NCI-H1092 (cell line): Measurements from ENCODE around the gene CDH4.
"Not testable (repeated sequence)": the region's sequence is repeated elsewhere in the genome, so short reads cannot be mapped to it uniquely, and the experiment has no call there.

Experiments used
- DNase-seq: peaks from one replicate; lab custom pipeline; 2025; lab: John Stamatoyannopoulos, UW

CDH4 gene

DNA sequence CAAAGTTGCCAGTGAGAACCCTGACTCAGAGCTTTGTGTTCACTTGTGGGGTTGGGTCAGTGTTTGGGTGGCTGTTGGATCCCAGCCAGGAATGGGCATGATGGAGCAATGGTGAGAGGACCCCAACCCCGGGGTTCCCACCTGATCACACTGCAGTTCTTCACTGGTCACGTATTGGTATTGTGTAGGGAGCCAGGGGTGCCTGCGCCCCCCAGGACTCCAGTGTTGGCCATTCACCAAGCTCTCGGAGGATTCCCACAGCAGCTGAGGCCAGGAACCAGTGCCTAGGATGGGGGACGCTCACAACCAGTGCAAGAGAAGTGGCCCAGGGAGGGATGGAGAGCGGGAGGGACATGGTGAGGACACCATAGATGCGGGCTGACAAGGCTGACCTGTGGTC lies 207.2 kb downstream of the CDH4 start:
- no peak for DNase-seq

DNA sequence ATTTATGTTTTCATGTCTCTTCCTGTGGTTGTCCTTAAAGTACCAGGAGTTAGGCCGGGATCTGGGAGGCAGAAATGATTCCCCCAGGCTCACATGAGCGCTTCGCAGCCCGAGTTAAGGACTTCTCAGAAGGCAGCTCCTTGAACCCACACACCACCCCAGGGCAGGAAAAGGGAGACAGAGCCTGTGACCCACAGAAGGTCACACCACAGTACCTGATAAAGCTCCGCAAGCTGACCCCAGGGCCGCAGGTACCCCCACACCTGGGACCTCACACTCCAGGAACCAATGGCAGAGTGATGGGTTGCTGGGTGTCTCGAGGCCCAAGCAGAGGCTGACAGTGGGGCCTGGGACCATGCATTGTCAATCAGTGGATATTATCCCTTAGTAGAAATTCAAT lies 207.6 kb downstream of the CDH4 start:
- DNase-seq = no peak

DNA sequence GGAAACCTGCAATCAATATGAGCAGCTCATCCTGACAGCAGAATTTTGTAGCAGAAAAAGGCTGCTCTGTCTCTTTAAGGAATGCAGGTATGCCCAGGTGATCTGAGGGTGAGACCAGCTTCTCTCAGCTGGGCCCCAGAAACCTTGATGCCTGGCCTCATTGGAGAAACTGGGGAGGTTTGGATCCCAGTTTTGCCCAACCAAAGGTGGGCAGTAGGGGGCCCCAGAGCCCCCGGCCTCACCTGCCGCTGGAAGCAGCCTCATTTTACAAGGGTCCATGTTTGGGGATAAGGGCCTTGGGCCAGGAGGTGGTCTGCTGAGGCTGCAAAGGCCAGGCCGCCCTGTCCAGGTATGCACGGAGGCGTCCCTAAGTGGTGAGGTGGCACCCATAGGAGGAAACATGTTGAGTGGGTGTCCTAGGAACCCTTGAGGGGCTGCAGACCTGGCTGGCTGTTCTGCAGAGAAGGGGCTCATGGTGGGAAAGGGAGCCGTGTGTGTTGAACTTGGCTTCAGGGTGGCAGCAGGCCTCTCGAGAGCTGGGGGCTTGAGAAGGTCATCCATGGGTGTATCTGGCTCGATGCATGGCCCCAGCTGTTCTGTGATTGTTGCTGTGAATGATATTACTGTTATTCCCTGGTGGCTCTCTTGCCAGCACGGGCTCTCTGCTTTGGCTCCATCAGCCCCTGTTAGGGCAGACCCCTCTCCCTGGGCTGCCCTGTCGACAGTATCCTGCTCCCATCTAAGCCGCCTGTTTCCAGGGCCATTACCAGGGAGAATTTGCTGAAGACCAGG lies 208.4 kb downstream of the CDH4 start:
- no peak for DNase-seq

DNA sequence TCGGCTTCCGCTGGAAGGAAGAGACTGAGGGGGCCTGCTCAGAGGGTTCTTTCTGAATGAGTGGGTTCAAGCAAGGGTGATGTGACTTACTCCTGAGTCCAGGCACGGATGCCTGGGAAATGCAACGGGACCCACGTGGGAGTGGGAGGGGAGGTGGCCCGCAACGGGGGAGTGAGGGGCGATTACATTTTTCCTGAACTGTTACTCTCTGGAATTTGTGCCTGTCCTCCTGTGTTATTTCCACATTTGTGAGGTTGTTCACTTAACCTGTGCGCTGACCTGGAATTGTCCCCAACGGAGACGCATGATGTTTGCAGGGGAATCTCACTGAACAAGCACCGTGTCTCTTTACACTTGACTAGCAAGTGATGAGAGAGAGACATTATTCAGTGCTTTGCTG lies 209.4 kb downstream of the CDH4 start:
- DNase-seq = no peak

DNA sequence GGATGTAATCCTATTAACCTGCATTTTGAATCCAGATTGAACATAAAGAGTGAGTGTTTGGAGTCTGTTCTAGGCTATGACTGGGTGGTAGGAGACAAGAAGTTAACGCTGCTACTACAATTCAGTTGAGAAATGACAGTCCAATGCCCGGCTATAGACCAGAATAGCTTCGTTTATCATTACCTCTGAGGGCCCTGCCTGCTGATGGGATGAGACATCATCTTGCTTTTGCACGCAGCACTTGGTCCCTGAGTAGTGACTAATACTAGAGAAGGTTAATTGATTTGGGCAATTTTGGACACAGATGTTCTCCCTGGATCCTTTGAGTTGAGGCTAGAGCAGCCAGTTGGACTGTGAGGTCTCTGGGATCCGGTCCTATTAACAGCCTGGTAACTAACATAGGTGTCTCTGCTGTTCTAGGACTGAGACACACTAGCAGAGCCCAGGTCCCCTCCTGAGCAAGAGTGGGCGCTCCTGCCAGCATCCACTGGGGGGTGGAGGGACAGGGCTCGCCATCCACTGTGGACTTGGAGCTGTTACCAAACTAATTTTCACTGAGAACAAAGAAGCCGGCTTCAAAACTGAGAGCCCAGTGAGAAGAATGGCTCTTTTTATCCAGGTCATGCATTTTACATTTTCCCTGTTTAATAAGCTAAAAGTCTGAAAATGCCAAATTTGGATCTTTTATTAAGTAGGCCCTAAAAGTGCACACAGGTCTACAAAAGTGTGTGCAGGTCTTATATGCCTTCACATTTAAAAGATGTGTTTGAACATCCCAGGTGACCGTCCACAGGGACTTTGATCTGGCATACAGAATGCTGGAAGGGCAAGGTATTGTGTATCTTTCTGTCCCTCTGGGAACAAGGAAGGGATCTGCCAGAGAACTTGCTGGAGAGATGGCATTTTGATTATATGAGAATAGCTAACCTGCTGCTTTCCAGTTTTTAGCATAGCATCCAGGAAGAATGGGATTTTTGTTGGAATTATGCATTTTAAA lies 212.5 kb downstream of the CDH4 start:
- DNase-seq = no peak

DNA sequence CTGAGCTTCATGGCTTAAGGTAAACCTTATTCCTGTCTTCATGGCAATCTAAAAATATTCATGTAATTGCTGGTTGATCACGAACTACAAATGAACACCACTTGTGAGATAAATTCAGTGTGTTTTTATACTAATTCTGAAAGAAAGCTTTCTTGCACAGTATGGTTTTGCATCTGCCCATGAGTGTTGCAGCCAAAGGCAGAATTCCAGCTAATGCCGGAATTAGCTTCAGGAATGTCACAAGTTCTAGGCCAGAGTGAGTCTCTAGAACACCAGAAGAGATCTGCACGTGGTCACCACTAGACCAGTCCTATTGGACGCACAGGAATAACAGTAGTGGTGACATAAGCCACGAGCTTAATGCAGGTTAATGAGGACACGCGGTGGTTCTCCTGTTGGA lies 223.7 kb downstream of the CDH4 start:
- no peak for DNase-seq

DNA sequence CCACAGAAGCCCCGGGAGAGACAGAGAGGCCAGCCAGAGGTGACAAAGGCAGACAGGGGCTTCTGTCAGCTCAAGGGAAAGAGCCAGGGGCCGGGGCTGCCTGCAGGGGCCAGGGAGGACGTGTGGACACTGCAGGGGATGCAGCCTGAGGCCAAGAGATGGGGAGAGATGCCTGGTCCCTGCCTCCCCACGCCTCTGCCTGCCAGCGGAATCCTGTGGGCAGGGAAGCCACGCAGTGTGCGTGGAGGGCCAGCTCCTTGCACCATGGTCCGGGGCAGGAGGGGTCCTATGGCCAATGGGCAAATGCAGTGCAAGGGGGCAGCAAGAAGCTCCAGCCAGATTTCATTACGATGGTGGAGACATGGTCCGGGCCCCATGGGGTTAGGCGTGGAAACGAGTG lies 224.9 kb downstream of the CDH4 start:
- no peak for DNase-seq

DNA sequence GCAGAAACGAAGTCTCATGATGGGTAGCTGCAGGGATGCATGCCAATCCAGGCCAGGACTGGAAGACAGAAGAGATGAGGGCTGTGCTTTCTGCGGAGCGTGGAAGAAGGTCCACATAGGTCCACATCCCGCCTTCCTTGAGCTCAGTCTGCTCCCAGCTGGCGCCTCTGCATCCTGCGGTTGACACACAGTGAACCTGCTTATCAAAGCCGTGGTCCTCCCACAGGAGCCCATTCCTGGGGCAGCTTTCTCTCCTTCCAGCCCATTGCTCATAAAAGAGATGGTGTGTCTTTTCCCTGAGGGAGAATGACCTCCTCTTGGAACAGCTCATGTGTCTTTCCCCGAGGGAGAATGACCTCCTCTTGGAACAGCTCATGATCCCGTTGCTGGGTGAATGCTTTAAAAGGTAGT lies 225.4 kb downstream of the CDH4 start:
- no peak for DNase-seq

DNA sequence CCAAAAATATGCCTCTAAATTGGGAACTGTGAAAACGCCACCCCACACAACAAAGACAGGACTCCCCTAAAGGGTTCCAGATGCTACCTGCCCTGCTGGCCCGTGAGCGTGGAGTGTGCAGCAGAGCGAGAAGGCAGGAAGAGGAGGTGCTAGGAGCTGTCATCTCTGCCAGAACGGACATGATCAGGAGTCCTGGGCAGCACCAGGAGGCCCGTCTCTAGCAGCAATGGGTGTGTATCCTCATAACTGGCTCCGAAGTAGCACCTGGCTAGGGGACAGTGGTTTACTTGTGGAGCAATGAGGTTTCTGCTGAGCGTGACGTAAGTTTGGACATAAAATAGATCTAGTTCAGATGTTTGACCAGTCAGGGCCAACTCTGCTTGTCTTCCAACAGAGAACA lies 226.0 kb downstream of the CDH4 start:
- no peak for DNase-seq

DNA sequence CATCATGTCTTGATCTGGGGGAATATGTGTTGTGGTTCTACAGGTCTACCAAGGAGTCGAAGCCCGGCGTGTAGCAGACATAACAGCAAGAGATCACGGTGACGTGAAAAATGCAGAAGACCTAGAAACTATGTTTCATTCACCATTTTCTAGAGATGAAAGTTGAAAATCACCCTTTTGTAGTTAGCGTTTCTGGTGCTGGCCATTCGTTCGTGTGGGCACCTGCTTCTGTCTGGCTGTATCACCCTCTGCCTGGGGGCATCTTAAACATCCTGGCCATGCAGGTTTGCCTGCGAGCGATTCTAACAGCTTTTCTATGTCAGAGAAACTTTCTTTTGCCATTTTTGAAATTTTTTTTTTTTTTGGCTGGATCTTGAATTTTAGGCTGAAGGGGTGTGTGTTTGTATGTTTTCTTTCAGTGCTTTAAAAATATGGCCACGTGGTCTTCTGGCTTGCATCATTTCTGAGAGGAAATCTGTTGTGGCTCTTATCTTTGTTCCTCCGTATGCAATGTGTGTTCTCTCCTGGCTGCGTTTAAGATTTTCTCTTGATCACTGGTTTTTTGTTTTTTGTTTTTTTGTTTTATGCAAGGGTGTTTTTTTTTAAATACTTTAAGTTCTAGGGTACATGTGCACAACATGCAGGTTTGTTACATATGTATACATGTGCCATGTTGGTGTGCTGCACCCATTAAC lies 226.7 kb downstream of the CDH4 start:
- DNase-seq = no peak

DNA sequence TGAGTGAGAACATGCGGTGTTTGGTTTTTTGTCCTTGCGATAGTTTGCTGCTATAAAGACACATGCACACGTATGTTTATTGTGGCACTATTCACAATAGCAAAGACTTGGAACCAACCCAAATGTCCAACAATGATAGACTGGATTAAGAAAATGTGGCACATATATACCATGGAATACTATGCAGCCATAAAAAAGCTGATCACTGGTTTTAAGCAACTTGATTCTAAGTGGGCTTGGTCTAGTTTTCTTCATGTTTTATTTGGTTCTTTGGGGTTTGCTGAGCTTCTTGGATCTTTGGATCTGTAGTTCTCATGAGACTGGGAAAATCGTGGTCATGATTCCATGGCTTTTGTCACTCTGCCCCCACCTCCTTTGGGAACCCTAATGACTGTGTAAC lies 227.4 kb downstream of the CDH4 start:
- not testable (repeated sequence) for DNase-seq

DNA sequence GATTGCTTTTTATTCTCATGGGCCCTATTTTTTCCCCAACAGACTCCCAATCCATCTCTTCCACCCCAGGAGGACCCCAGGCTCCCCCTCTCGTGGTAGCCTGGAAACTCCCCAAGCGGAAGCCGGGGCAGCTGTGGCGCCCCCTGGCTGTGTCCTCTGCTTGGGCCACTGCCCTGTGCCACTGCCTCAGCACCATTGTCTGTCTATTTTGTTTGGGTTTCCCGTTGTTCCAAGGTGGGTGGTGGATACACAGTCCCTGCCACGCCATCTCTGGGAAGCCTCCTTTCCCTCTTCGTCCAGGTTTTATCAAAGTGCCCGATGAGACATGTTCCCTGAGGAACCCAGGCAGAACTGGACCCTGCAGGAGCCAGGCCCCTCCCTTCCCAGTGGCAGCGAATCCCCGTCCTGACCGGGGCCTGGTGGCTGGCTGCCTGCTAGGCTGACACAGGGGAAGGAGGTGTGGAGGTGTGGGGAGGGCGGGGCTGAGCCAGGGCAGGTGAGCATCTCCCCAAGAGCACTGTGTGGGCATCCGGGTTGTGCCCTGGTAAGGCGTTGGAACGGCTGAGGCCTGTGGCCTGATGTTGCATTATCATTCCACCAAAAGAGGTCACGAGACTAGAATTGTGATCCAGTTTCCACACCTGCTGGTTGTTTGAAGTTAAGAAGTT lies 228.2 kb downstream of the CDH4 start:
- DNase-seq = no peak

DNA sequence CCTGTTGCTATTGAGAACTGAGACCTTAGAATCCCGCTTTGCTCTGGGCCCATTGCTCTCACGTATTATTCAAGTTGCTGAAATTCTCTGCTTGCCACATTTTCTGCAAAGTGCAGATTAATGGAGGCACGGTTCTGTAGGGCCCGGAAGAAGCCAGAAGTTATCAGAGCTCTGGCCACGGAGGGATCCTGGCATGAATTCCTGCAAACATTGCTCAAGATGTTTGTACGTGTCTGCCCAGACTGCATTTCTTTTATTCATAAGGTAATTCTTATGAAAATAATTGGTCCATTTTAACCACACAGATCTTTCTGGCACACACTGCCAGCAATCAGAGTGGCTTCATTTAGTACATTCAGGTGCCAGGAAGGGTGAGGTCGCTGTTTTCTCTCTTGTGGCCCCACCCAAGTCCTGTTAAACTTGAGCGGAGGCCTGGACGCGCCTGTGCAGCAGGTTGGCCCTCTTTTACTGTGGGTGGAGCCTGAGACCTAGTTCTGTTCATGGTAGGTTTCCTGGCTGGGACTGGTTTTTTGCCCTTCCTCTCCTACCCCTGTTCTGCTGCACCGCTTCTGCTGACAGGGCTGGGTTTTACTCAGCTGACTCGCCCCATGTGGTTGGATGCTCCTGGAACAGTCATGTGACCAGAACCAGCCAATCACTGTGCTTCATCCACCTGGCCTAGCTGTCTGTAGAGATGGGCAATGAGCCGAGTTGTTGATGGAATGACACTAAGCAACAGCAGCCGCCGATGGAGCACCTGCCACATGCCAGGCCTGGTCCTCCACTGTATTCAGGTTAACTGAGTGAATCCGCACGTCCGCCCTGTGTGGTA lies 230.2 kb downstream of the CDH4 start:
- DNase-seq = no peak

DNA sequence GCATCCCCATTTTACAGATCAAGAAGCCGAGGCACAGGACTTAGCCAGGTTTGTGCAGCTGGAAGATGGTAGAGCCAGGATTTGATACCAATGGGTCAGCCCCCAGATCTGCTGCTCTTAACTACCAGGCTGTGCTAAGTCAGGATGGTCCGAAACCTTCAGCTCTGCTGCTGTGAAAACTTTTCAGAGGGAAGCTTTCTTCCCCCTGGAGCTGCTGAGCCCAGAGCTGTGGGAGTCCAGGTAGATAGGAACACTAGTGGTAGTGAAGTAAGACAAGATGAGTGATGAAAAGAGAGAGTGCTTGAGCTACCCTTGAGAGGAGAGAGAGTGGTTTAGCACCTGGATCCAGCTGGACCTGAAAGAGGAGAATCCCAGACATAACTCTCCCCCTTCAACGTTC lies 230.8 kb downstream of the CDH4 start:
- no peak for DNase-seq

DNA sequence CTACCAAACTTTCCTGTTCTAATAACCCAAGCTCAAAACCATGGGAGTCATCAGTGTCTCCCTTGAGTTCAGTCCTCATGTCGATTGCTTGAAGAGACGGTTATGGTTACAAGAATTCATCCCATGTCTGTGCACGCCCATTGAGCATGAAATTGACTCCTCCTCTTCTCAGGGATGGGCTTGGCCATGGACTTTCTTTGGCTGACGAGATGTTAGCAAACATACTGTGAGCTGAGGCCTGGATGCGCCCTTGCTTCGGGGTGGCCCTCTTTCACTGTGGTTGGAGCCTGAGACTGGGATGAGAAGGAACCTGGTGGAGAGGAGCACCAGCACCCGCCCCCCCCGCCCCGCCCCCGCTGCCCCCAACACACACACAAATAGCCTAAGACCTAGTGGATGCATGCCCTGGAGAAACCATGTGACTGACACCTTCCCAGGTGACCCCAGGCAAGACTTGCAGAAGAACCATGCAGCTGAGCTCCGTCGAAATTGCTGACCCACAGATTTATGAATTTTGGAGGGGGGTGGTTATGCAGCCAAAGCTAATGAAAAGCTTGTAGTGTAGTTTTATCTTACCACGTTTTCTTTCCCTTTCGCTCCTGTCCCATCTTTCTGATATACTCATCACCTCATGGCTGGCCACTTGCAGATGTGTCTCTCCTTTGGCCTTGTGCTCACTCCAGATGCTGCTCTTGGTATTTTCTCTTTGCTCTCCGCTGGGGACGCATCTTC lies 231.4 kb downstream of the CDH4 start:
- no peak for DNase-seq

DNA sequence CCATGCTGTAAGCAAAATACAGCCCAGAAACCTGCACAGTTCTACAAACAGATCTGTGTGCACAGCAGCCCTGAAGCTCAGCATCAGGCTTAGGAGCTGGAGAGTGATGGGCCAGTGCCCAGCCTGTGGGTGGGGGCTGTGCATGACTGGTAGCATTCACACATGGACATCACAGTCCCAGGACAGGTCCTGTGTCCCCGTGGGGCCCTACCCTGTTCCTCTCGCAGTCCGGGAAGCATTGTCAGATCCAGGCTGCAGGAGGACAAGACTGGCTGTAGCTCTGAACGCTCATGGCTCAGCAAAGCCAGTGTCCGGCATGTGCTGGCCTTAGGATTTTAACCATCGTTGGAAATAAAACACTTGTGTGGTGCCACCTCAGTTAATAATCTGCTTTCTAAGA lies 234.1 kb downstream of the CDH4 start:
- no peak for DNase-seq

DNA sequence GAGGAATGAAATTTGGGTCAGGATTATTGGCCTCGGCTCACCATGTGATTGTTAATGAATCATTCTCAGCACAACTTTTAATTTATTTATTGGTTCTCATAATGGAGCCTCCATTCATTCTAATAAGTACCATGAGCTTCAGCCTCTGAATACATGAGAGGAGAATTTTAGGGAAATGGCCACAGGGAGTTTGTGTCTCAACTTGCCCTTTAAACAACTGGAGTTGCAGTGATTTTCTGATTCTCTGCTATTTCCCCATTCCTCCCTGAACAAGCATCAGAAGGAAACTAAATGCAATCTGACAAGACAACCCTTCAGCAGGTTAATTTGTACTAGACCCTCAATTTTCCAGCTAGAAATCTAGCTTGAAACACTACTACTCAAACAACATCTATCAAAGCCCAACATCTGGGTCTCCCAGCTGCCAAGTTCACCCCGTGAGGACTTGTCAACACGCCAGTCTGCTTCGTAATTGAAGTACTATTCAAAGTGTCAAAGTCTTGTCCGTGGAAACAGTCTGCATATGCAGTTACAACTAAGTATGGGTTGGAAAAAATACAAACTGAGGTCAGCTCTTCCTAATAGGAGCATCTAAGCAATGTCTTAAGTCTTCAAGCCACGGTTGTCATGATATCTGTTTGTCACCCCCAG lies 235.4 kb downstream of the CDH4 start:
- no peak for DNase-seq

DNA sequence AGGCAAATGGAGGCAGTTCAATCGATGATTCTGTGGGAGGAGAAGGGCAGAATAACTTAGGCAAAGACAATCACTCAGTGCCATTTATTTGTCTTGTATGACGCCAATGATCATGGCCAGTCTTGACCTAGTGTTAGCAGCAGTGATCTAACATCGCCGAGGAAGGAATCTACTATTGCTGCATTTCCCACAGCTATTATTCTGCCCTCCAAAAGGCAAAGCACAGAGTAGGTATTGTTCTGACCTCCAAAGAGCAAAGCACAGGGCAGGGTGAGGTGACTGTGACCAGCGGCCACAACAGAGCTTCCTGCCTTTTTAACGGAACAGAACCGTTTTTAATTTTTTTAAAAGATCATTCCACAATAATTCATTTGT lies 235.9 kb downstream of the CDH4 start:
- DNase-seq = no peak

DNA sequence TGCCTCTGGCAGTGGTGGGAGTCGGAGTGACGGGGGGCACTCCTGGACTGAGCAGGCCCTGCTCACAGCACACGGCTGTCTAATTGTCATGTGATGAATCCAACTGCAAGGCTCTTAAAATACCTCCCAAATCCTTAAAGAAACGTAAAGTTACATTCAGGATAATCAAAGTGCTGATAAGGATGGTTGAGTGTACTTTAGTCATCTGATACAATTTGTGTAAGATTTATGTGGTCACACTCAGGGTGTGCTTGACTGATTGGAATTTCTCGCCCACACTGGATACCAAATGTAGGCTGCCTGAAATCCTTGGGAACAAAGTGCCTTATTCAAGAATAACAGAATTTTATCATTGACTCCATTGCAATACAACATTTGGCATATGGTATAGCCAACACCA lies 238.7 kb downstream of the CDH4 start:
- DNase-seq = no peak

DNA sequence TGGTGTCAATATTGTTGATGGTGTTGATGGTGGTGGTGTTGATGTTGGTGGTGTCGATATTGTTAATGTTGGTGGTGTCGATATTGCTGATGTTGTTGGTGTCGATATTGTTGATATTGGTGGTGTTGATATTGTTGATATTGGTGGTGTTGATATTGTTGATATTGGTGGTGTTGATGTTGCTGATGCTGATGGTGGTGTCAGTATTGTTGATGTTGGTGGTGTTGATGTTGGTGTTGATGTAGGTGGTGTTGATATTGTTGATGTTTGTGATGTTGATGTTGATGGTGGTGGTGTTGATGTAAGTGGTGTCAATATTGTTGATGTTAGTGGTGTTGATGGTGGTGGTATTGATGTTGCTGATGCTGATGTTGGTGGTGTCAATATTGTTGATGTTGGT lies 240.0 kb downstream of the CDH4 start:
- no peak for DNase-seq
